Activated naive CD8-positive, alpha-beta T cell treated with anti-CD3 and anti-CD28 coated beads, Interleukin-2, amount 50 U/mL, for 16 hours (primary cell): ENCODE data around the gene CREB3L2.
"Not testable (repeated sequence)": the region's sequence is repeated elsewhere in the genome, so short reads cannot be mapped to it uniquely, and the experiment has no call there.

ENCODE experiments used
- DNase-seq: peaks from one replicate; pipeline ENCODE4 v3.0.0-alpha.2; 2020; ENCODE audit warnings: low read depth, low spot score

The CREB3L2 gene

DNA sequence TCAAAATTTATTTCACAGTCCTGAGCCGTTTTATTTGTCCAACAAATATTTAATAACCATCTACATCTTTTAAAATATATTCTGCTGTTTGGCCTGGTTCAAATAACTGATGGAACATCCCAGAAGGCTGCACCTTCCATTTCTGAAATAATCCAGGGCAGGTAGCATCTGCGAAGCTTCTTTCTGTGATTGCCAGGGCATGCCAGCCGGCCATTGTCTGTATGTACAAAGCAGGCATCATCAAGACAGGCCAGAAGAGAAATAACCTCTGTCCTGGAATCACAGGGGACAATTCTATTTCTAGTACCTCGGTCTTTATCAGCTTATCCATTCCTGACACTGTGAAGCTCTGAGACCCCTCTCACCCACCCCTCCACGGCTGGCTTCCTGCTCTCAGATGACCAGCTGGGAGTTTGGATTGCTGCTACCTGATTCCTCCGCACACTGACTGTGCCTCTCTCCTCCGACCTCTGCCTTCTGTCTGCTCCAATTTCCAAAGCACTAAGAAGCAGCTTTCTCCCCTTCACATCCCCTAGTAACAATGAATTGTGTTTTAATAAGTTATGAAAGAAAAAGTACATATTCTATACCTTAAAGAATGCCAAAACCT, 163.1 kb downstream of the CREB3L2 start:
- no peak for DNase-seq

GRCh38 chr7:137836541-137836940, 165.3 kb downstream of the CREB3L2 start:
- DNase-seq: no peak

GRCh38 chr7:137836113-137836509, 165.8 kb downstream of the CREB3L2 start:
- DNase-seq: no peak

DNA sequence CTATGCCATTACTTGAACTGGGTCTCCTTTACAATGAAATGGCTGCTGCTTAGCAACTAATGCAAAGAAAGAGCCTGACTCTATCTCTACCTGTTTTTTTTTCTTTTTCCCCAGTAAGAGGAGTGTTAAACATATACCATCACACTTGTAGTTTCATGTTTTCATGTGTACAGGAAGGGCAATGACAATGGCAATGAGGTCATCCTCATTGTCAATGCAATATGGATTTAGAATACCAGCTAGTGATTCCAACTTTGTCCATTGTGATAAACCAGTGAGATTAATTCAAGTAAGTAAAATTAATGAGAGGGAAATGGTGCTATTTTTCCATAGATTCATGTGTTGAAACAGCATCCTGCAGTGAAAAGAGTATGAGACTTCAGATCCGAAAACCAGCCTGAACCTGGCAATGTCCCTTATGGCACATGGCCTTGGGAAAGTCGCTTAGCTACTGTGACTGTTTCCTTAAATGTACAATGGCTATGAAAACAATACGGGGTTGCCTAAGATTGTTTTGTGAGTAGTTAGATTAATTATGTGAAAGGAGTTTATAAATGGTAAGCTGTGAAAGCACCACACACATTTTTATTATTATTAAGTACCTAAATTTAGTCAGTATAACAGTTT, 166.3 kb downstream of the CREB3L2 start:
- DNase-seq: no peak

- DNase-seq: no peak
These were observed 167.3 kb downstream of the CREB3L2 start for GRCh38 chr7:137834552-137834951.

- not testable (repeated sequence) for DNase-seq
These were observed 168.9 kb downstream of the CREB3L2 start for GRCh38 chr7:137832990-137833389.

DNA sequence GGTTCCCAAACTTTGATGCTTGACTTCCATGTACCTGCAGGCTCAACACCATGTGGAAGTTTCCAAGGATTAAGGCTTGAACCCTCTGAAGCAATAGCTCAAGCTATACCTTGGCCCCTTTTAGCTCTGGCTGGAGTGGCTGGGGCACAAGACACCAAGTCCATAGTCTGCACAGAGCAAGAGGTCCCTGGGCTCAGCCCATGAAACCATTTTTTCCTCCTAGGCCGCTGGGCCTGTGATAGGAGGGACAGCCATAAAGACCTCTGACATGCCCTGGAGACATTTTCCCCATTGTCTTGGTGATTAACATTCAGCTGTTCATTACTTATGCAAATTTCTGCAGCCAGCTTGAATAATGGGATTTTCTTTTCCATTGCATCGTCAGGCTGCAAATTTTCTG, 169.5 kb downstream of the CREB3L2 start:
- DNase-seq: no peak

GRCh38 chr7:137831555-137831954, 170.3 kb downstream of the CREB3L2 start:
- not testable (repeated sequence) for DNase-seq

- no peak for DNase-seq
These were observed 172.4 kb downstream of the CREB3L2 start for GRCh38 chr7:137829337-137829992.

DNA sequence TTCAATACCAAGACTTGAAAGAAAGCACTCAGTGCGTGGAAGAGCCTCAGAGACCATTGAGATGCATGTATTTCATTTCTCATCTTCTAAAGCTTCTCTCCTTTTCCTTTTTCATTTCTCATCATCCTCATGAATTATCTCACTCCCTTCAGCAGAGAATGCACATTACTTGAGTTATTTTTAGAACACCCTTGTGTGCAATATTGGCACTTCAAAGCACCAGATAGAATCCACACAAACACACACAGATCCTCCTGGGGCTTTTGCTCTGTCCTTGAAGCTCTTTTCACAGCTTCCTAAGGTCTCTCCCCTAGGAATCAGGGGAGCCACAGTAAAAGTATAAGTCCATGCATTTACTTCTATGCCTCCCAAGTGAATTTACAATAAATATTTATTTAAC, 173.4 kb downstream of the CREB3L2 start:
- DNase-seq: no peak

- DNase-seq: no peak
These were observed 176.4 kb downstream of the CREB3L2 start for GRCh38 chr7:137825489-137825888.
